HK-2 (cell line): ENCODE results near the gene SLAMF1.
"Not testable (repeated sequence)": the region's sequence is repeated elsewhere in the genome, so short reads cannot be mapped to it uniquely, and the experiment has no call there.

Source experiments
- DNase-seq: peaks from one replicate; pipeline ENCODE4 v3.0.0-alpha.2; 2018; ENCODE audit not compliant: unreplicated experiment

Gene SLAMF1

DNA sequence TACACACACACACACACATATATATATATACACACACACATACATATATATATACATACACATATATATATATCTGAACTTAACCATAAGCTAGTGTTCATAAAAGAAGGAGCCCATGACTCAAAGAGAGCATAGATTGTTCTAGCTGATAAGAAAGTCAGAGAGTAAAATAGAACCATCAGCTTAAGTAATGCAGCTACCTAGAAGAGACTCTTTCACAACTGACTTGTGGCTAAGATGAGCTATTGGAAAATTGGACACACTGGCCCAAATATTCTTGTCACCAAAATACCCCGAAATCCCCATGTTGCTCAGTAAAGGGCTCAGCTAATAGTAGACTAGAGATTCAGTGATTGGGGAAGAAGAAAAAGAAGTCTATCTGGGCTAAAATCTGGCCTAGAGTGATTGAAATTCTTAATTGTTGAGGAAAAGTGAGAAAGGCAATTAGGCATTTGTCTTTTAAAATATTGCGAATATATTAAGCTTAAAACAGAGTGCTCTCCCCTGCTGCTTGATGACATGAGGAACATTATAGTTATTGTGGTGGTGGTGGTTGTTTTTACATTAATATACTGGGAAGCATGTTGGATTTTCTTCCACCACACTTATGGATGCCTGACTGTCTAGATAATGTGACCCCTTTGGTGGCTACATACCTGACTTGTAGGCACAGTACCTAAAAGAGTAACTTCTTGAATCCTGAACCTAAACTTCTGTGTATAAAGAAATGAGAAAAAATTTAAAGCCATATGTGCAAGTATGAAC is 6.3 kb downstream of the SLAMF1 start:
- DNase-seq, result no peak

DNA sequence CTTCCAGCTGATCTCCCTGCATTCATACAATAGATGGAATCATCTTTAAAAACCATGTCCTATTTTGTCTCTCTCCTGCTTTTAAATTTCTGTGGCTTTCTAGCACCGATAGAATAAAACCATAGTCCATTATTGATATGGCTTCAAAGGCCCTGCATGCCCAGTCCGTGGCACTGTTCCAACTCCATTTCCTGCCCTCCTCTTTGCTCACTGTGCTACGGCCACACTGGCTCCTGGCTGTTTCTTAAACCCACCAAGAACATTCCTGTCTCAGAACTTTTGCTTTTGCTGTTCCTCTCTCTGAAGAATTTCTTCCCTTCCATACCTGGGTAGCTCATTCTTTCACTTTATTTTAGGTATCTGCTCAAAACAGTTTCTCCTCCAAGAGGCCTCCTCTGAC is 7.2 kb downstream of the SLAMF1 start:
- no peak for DNase-seq

DNA sequence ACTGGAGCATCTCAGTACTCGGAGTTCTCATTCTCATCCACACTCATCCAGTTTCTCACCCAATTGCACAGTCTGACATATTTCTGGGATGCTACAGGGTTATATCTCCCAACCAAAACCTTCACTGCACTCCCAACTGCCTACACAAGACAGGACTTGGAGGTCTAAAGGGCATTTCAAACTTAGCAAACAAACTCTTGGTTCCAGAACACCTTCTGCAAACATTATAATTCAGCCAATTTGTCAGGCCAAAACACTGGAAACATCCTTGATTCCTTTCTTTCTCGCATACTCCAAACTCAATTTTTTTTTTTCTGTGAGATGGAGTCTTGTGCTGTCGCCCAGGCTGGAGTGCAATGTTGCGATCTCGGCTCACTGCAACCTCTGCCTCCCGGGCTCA is 7.9 kb downstream of the SLAMF1 start:
- DNase-seq, result no peak

DNA sequence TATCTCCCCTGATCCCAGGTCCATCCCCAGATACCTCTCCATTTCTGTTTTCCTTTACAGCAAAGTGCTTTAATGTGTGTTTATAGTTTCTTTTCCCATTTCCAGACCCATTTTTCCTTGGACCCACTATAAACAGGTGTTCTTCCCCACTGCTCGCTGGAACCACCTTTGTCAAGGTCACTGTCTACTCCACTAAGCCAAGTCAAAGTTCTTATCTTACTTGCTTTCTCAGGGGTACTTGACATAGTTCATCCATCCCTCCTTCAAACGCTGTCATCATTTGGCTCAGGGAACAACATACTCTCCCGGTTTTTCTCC is 8.3 kb downstream of the SLAMF1 start:
- DNase-seq, result no peak

- no peak for DNase-seq
Observed at GRCh38 chr1:160637821-160638539, 8.9 kb downstream of the SLAMF1 start.

GRCh38 chr1:160637065-160637464 is 9.8 kb downstream of the SLAMF1 start:
- DNase-seq, result no peak

GRCh38 chr1:160636547-160636946 is 10.3 kb downstream of the SLAMF1 start:
- DNase-seq, result no peak

DNA sequence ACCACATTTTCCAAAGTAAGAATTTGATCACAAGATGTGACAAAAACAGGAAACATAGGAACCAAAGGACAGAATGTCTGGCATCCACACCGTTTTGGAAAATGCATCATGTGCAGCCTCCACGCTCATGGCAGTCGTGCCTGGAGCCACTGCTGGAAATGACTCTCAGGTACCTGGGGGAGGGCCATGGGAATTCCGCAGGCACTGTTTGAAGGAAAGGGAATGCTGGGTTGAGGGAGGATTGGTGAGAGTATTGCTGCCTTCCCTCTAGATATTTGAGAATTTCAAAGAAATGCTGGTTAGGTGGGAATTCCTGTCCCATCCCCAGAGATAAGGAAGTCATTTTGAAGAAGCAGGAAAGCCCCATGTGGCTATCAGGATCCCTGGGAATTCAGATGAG is 10.8 kb downstream of the SLAMF1 start:
- no peak for DNase-seq

GRCh38 chr1:160634543-160635491 is 12.0 kb downstream of the SLAMF1 start:
- no peak for DNase-seq

DNA sequence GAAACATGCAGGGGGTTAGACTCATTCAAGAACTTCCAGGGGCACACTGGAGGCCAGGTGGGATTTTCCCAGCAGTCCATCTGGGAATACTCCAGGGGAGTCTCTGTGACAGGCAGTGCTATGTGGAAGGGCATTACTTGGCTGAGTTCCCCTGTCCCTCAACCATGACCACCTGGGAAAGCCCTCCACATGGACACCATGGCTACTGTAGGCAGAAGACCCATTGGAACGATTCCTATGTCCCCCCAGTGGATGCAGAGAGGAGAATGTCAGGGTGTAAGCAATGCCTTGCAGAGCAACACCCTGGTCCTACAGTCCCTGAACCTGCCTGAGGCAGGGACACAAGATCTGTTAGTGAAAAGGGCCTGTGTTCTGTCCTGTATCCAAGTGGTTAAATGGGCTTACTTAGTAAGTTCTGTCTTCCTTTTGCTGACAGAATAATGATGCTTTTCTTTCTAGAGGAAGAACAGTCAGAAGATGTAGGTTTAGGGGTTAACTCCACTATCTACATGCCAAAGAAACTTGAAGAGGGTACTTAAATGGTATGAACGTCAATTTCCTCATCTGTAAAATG is 13.4 kb downstream of the SLAMF1 start:
- no peak for DNase-seq

DNA sequence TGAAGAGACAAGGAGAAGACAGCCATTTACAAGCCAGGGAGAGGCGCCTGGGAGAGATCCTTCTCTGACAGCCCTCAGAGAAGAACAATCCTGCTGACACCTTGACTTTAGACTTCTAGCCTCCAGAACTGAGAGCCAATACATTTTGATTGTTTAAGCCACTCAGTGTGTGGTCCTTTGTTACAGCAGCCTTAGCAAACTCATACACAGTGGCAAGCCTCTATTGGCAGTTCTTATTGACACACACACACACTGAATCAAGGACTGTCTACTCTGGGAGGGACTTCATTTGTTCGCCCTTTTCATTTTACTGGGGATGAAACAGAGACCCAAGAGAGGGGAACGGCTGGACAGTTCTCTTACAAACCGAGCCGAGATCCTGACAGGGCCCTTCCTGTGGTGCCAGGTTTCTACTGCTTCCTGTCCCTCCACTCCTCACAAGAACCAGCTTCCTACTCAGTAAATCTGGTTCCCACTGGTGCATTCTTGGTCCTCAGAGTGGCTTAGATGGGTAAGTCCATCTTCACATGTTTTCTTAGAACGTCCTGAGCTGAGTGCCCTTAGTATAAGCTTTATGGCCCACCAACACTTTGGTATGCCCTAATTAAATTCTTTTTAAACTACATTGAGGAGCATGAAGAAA is 14.7 kb downstream of the SLAMF1 start:
- DNase-seq, result no peak

GRCh38 chr1:160630523-160631451 is 16.1 kb downstream of the SLAMF1 start:
- no peak for DNase-seq

GRCh38 chr1:160629286-160630210 is 17.3 kb downstream of the SLAMF1 start:
- DNase-seq, result no peak

DNA sequence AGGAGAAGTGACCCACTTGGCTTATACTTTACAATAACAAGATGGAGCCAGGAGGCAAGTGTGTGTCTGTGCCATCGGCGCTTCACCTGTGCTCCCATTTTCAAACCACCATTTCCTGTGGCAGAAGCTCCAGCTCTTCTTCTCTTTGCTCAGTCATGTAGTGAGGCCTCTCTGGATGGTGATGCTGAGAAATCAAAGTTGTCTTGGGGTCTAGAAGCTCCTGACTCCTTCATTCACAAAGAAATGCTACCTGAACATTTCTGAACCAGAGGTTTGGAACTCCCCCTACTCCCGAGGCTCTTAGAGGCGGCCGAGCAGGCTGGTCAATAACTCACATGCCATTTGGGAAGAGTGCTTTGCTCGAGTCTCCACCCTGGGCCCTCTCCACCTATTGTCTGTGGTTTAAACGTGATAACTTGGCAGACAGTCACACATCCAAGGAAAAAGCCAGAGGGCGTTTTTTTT is 18.0 kb downstream of the SLAMF1 start:
- DNase-seq, result no peak

DNA sequence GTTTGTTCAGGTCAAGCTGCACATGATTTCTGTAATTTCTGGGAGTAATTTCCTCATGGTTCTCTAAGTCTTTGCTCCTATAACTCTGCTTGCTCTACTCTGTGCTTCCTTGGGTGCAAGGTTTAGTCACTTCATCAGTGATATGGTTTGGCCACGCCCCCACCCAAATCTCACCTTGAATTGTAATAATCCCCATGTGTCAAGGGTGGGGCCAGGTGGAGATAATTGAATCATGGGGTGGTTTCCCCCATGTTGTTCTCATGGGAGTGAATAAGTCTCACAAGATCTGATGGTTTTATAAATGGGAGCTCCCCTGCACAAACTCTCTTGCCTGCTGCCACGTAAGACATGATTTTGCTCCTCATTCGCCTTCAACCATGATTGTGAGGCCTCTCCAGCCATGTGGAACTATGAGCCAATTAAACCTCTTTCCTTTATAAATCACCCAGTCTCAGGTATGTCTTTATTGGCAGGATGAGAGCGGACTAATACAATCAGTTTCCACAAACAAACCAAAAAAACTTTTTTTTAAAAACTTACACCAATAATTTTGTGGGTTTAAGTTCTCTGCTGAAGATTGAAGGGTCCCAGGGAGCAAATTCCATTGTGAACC is 19.1 kb downstream of the SLAMF1 start:
- DNase-seq, result not testable (repeated sequence)

- DNase-seq, result no peak
Observed at GRCh38 chr1:160626509-160627342, 20.1 kb downstream of the SLAMF1 start.

DNA sequence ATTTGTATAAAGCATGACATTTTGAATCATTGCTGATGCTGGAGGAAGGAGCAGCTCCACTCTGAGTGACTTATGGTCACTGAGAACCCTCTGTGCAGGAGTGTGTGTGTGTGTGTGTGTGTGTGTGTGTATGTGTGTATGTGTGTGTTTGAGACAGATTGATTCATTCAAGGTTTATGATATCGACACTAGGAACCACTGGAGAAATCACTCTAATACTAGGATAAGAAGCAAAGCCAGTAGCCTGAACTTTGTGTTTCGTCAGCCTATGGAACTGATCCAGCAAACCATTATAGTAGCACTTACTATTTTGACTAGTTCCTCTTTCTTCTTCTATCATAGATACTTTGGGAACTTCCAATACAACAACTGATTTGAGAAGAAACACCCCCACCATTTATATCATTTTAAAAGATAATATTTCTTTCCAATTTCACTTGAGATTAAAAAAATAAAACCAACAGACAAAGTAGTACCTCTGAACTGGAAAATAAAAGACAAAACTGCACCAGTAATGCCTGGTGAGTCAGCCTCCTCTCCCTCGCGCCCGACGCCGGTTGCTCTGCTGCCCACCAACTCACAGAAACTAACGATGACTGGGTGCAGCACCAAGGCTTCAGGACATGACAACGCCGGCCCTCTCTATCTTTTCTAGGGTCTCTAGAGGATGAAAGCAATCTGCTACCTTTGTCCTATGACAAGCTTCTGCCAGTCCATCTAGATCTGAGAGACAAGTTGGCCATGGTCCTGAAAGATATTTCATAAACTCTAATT is 20.9 kb downstream of the SLAMF1 start:
- DNase-seq, result no peak
